A673 (cell line): Measurements from ENCODE around the gene ABCB6. TPM values are rescaled to one million over a fixed set of nuclear protein-coding genes. Genes with fewer than 3 reads are reported as not detected.

ENCODE experiments used
- BruUV-seq: library from RNA; stranded (reverse); fragments of 400-500 nt; replicated peaks from 2 replicates; lab custom pipeline; 2021; lab: Mats Ljungman, UMichigan
- CTCF ChIA-PET: fragments of 300-600 bp; sonication (Branson Sonifier 250); formaldehyde crosslinking; loops from one replicate; lab custom pipeline; 2022; ENCODE audit warnings: antibody characterized with exemption; lab: Charles Lee
- POLR2A ChIA-PET: fragments of 300-600 bp; sonication (Branson Sonifier 250); formaldehyde crosslinking; loops from one replicate; lab custom pipeline; 2022; ENCODE audit warnings: antibody characterized with exemption; ENCODE audit not compliant: low non-redundant PET; lab: Charles Lee
- DNase-seq: peaks from one replicate; pipeline ENCODE4 v3.0.0-alpha.2; 2015; ENCODE audit warnings: low spot score
- H3K27ac ChIP-seq: fragments of 200-600 bp; sonication (generic); 2 replicates; pipeline ENCODE4 v1.5.1; 2016; ENCODE audit warnings: mixed run types, low read depth, mild to moderate bottlenecking, mixed read lengths, antibody characterized with exemption, low read length; ENCODE audit not compliant: poor library complexity, severe bottlenecking
- H3K27me3 ChIP-seq: fragments of 200-600 bp; sonication (generic); replicated peaks from 2 replicates; pipeline ENCODE4 v1.6.1; 2017; ENCODE audit warnings: mixed run types, low read depth, mild to moderate bottlenecking, mixed read lengths, antibody characterized with exemption, low read length; ENCODE audit not compliant: insufficient read depth, poor library complexity
- H3K36me3 ChIP-seq: fragments of 200-600 bp; sonication (generic); 2 replicates; pipeline ENCODE4 v1.6.1; 2016; ENCODE audit warnings: mixed run types, mild to moderate bottlenecking, mixed read lengths, antibody characterized with exemption, low read length; ENCODE audit not compliant: insufficient read depth, poor library complexity, severe bottlenecking
- H3K4me1 ChIP-seq: fragments of 200-600 bp; sonication (generic); 2 replicates; pipeline ENCODE4 v1.6.1; 2017; ENCODE audit warnings: mixed run types, mild to moderate bottlenecking, mixed read lengths, antibody characterized with exemption, low read length; ENCODE audit not compliant: insufficient read depth, poor library complexity, severe bottlenecking
- H3K4me3 ChIP-seq: fragments of 200-600 bp; sonication (generic); 2 replicates; pipeline ENCODE4 v1.5.1; 2016; ENCODE audit warnings: low read depth, mixed run types, mild to moderate bottlenecking, mixed read lengths, low read length; ENCODE audit not compliant: poor library complexity, severe bottlenecking
- H3K9me3 ChIP-seq: fragments of 200-600 bp; sonication (generic); 2 replicates; pipeline ENCODE4 v1.6.1; 2016; ENCODE audit warnings: mixed run types, low read depth, mild to moderate bottlenecking, mixed read lengths, antibody characterized with exemption, low read length; ENCODE audit not compliant: poor library complexity, severe bottlenecking
- EZH2 ChIP-seq: fragments of 200-600 bp; sonication (generic); IDR thresholded peaks from 2 replicates; pipeline ENCODE4 v1.6.1; 2017; ENCODE audit warnings: borderline replicate concordance, low read depth, mild to moderate bottlenecking, mixed read lengths, antibody characterized with exemption, low read length; ENCODE audit not compliant: poor library complexity, severe bottlenecking
- intact Hi-C: fragments of 100-400 bp; cut with micrococcal nuclease; formaldehyde crosslinking; loops from one replicate; pipeline ENCODE4 v1.10.0; 2022; ENCODE audit not compliant: unreplicated experiment
- total RNA-seq: library from RNA; stranded (reverse); gene quantifications from 2 replicates; pipeline ENCODE4 v1.2.3, GENCODE V29; 2021
- TF ChIP-seq, protein P1 (sequence below): fragments of 300-800, 200-600 bp; sonication (generic); conservative IDR thresholded peaks from 2 replicates; pipeline ENCODE4 v1.5.1; 2017; ENCODE audit warnings: low read depth, mild to moderate bottlenecking, antibody characterized with exemption, low read length, moderate library complexity, mixed read lengths

ABCB6 gene
- total RNA-seq, 1 experiment from 2014 or later, result 101 TPM

GRCh38 chr2:219160186-219161017, 58.4 kb downstream of the ABCB6 start, which contains the start of gene NHEJ1:
Gene NHEJ1, minus strand, starts transcription at chr2:219160815. Its CDS starts 2,453 bp downstream, at chr2:219158362.
- H3K4me3 ChIP-seq, result peak within 1 kb of the TSS; percentile 68
- ChIA-PET CTCF (interaction anchor here (0.6 to 1.0 kb wide), 2 partner anchors 99 to 135 kb away, joined by 4 read pairs; no protein-coding TSS in a partner anchor), POLR2A (no interaction called here)
- BruUV-seq, result no TSS peak
- TF ChIP-seq, protein P1, sequence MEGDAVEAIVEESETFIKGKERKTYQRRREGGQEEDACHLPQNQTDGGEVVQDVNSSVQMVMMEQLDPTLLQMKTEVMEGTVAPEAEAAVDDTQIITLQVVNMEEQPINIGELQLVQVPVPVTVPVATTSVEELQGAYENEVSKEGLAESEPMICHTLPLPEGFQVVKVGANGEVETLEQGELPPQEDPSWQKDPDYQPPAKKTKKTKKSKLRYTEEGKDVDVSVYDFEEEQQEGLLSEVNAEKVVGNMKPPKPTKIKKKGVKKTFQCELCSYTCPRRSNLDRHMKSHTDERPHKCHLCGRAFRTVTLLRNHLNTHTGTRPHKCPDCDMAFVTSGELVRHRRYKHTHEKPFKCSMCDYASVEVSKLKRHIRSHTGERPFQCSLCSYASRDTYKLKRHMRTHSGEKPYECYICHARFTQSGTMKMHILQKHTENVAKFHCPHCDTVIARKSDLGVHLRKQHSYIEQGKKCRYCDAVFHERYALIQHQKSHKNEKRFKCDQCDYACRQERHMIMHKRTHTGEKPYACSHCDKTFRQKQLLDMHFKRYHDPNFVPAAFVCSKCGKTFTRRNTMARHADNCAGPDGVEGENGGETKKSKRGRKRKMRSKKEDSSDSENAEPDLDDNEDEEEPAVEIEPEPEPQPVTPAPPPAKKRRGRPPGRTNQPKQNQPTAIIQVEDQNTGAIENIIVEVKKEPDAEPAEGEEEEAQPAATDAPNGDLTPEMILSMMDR, result peak; percentile 98
- TF ChIP-seq EZH2, result no peak
- no peaks in the 10 kb centered on the region for H3K36me3 ChIP-seq
- H3K27me3 ChIP-seq, result no peaks in the 10 kb centered on the region
- H3K27ac ChIP-seq, result peak within 1 kb of the TSS; percentile 89
- intact Hi-C loops, result loop anchor here (1.0 to 5.0 kb wide), 4 partner anchors 117 to 192 kb away; partner anchors contain the start of gene DNAJB2
- H3K4me1 ChIP-seq, result peaks cover 4% of the 10 kb centered on the region
- H3K9me3 ChIP-seq, result no peaks in the 10 kb centered on the region
- DNase-seq, result peak; percentile 92

Other genes with a start within 250 kb of the ABCB6 start
- gene FEV, start 233.8 kb downstream of the ABCB6 start, total RNA-seq, result 8.0 and 12.6 TPM in 2 replicates
- 1.1 and 1.3 TPM in 2 replicates for gene CRYBA2, start 225.5 kb downstream of the ABCB6 start, total RNA-seq
- gene CFAP65, start 177.4 kb downstream of the ABCB6 start, total RNA-seq, result 0.13 and 0.83 TPM in 2 replicates
- gene IHH, start 158.0 kb downstream of the ABCB6 start, total RNA-seq, result 0.15 TPM in 2 replicates
- gene NHEJ1, start 58.1 kb downstream of the ABCB6 start, total RNA-seq, result 16.6 and 18.0 TPM in 2 replicates
- 1.9 and 2.2 TPM in 2 replicates for gene SLC23A3, start 48.9 kb downstream of the ABCB6 start, total RNA-seq
- gene CNPPD1, start 42.0 kb downstream of the ABCB6 start, total RNA-seq, result 38.0 and 40.3 TPM in 2 replicates
- gene RETREG2, start 40.7 kb downstream of the ABCB6 start, total RNA-seq, result 53.1 and 59.0 TPM in 2 replicates
- gene ZFAND2B, start 12.2 kb downstream of the ABCB6 start, total RNA-seq, result 20.0 and 23.7 TPM in 2 replicates
- gene ATG9A, start 10.7 kb upstream of the ABCB6 start, total RNA-seq, result 50.0 and 55.6 TPM in 2 replicates
- gene ANKZF1, start 10.8 kb upstream of the ABCB6 start, total RNA-seq, result 30.6 and 39.1 TPM in 2 replicates
- 6.9 and 8.4 TPM in 2 replicates for gene GLB1L, start 26.5 kb upstream of the ABCB6 start, total RNA-seq
- 22.0 and 27.6 TPM in 2 replicates for gene STK16, start 26.5 kb upstream of the ABCB6 start, total RNA-seq
- gene TUBA4B, start 34.3 kb upstream of the ABCB6 start, total RNA-seq, result not detected in 2 replicates
- 62.9 and 68.0 TPM in 2 replicates for gene TUBA4A, start 35.0 kb upstream of the ABCB6 start, total RNA-seq
- 24.4 and 24.6 TPM in 2 replicates for gene DNAJB2, start 60.4 kb upstream of the ABCB6 start, total RNA-seq
- gene PTPRN, start 90.4 kb upstream of the ABCB6 start, total RNA-seq, result 0.30 TPM in 1 of 2 replicates, not detected in the other
- not detected in 2 replicates for gene RESP18, start 113.8 kb upstream of the ABCB6 start, total RNA-seq
- gene DNPEP, start 169.0 kb upstream of the ABCB6 start, total RNA-seq, result 69.2 and 83.0 TPM in 2 replicates
- gene DES, start 199.4 kb upstream of the ABCB6 start, total RNA-seq, result not detected in 2 replicates
- 8.4 and 15.7 TPM in 2 replicates for gene SPEG, start 215.9 kb upstream of the ABCB6 start, total RNA-seq